Gastrocnemius medialis (tissue), 4 donors: ENCODE data around the gene GNAS-AS1. TPM values are rescaled to one million over a fixed set of nuclear protein-coding genes. Genes with fewer than 3 reads are reported as not detected.

Experiments
- ATAC-seq, 2 donors: fragments of 150-250 bp; one replicate each; pipeline ENCODE4 v1.9.1; 2016
- DNase-seq, 2 donors: peaks; one replicate each; pipeline ENCODE4 v3.0.0-alpha.2; 2019
- H3K27ac ChIP-seq, 4 donors: fragments of 200-600 bp; sonication (generic); 1 replicate in 1 of 4; 2 replicates in 3 of 4; pipeline ENCODE4 v1.5.1; 2016 to 2018; ENCODE audit warnings: mild to moderate bottlenecking in 2 of 4, moderate library complexity in 1 of 4
- H3K27me3 ChIP-seq, 3 donors: fragments of 200-600 bp; sonication (generic) in 2 of 3; 1 replicate in 1 of 3; 2 replicates in 2 of 3; pipeline versions ENCODE4 v1.5.1 to v1.6.0; 2016 to 2019; ENCODE audit warnings: mild to moderate bottlenecking in 1 of 3, moderate library complexity in 1 of 3
- H3K36me3 ChIP-seq, 2 donors: fragments of 200-600 bp; sonication (generic) in 1 of 2; one replicate each; pipeline ENCODE4 v1.5.1; 2017 to 2018
- H3K4me1 ChIP-seq, 2 donors: fragments of 200-600 bp; sonication (generic) in 1 of 2; one replicate each; pipeline ENCODE4 v1.5.1; 2016 to 2017; ENCODE audit warnings: mild to moderate bottlenecking in 2 of 2
- H3K4me3 ChIP-seq, 4 donors: fragments of 200-600 bp; sonication (generic) in 3 of 4; 1 replicate in 1 of 4; 2 replicates in 3 of 4; pipeline ENCODE4 v1.5.1; 2016 to 2019; ENCODE audit warnings: mild to moderate bottlenecking in 2 of 4
- H3K9me3 ChIP-seq, 3 donors: fragments of 200-600 bp; sonication (generic) in 2 of 3; 1 replicate in 1 of 3; 2 replicates in 2 of 3; pipeline ENCODE4 v1.5.1; 2016 to 2019
- POLR2A ChIP-seq, 2 donors: fragments of 450-650 bp; IDR thresholded peaks; one replicate each; pipeline ENCODE4 v1.6.1; 2017; ENCODE audit warnings: antibody characterized with exemption in 2 of 2, mild to moderate bottlenecking in 2 of 2, moderate library complexity in 2 of 2
- in situ Hi-C, 4 donors: fragments of 200-750 bp; cut with MboI; loops; one replicate each; pipeline versions ENCODE4 v1.15.0 to v1.8.0; 2017; ENCODE audit warnings: low sequenced_read_pairs in 4 of 4
- intact Hi-C: fragments of 100-400 bp; cut with DNase I; formaldehyde crosslinking; loops from one replicate; pipeline ENCODE4 v1.15.1; 2023; ENCODE audit warnings: low total_unique reads
- total RNA-seq, 4 donors: library from RNA; depleted of rRNA; stranded (reverse); fragments of >200 nt; gene quantifications; one replicate each; pipeline versions ENCODE4 v1.1.0 to v1.2.3, GENCODE V29; 2016
- TF ChIP-seq, protein P1 (sequence below), 5 experiments: fragments of 450-650 bp in 3 of 5; fragments of 200-600 bp in 2 of 5; sonication (generic) in 2 of 5; IDR thresholded peaks in 4 of 5; conservative IDR thresholded peaks in 1 of 5; 1 replicate in 4 of 5; 2 replicates in 1 of 5; pipeline ENCODE4 v1.5.1; 2016 to 2019; ENCODE audit warnings: antibody characterized with exemption in 5 of 5, mild to moderate bottlenecking in 3 of 5, moderate library complexity in 3 of 5

The GNAS-AS1 gene
- total RNA-seq, 4 donors from 2014 or later: not detected

GRCh38 chr20:58865843-58866242 lies 15.1 kb upstream of the GNAS-AS1 start:
- no peaks in the 10 kb centered on the region for H3K4me1 ChIP-seq
- H3K27ac ChIP-seq: no peak overlapping the region
- DNase-seq (no peak), ATAC-seq (no peak)
- TF ChIP-seq POLR2A (IDR thresholded peaks at IDR 0.05): no peak
- intact Hi-C loops (loop anchor here (5.0 kb wide), 1 partner anchor 631 kb away; no protein-coding TSS in a partner anchor), in situ Hi-C loops (loop anchor here in 3 of 4 donors (5.0 to 25.0 kb wide), 4 partner anchors 351 to 629 kb away; partner anchors contain the start of gene ANKRD60 (in 1 of the 3))
- no peaks in the 10 kb centered on the region for H3K9me3 ChIP-seq
- no peaks in the 10 kb centered on the region for H3K27me3 ChIP-seq
- H3K36me3 ChIP-seq: no peaks in the 10 kb centered on the region
- H3K4me3 ChIP-seq: no peak overlapping the region

DNA sequence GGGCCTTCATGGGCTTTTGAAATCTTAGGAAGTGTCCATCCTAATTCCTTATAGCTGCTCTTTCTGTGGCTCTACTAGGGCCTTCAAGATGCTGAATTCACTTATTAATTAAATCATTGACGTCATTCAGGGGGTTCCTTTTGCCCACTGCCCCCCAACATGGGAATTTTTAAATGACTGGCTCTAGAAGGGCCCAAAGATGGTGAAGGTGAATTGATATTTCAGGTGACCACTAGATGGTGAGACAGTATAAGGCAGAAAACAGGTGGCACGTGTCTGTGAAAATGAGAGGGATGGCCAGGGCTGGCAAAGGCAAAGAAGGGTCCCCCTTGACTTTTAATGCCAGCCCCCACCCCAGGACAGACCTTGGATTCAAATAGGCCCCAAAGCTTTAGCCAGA lies 13.6 kb upstream of the GNAS-AS1 start:
- TF ChIP-seq, protein P1, sequence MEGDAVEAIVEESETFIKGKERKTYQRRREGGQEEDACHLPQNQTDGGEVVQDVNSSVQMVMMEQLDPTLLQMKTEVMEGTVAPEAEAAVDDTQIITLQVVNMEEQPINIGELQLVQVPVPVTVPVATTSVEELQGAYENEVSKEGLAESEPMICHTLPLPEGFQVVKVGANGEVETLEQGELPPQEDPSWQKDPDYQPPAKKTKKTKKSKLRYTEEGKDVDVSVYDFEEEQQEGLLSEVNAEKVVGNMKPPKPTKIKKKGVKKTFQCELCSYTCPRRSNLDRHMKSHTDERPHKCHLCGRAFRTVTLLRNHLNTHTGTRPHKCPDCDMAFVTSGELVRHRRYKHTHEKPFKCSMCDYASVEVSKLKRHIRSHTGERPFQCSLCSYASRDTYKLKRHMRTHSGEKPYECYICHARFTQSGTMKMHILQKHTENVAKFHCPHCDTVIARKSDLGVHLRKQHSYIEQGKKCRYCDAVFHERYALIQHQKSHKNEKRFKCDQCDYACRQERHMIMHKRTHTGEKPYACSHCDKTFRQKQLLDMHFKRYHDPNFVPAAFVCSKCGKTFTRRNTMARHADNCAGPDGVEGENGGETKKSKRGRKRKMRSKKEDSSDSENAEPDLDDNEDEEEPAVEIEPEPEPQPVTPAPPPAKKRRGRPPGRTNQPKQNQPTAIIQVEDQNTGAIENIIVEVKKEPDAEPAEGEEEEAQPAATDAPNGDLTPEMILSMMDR (IDR thresholded peaks at IDR 0.05 in 4 of 5, conservative IDR thresholded peaks at IDR 0.05 in 1 of 5): peak in 2 of 5 experiments; percentile 19 to 24
- no peak for TF ChIP-seq POLR2A (IDR thresholded peaks at IDR 0.05)
- H3K9me3 ChIP-seq: no peaks in the 10 kb centered on the region
- H3K27ac ChIP-seq: no peak overlapping the region
- intact Hi-C loops: no loop called here
- no peak overlapping the region for H3K4me3 ChIP-seq
- DNase-seq: no peak
- H3K36me3 ChIP-seq: no peaks in the 10 kb centered on the region
- ATAC-seq: no peak
- peaks cover 0 to 3% (median 0%) of the 10 kb centered on the region in 3 donors for H3K27me3 ChIP-seq
- H3K4me1 ChIP-seq: no peaks in the 10 kb centered on the region
- in situ Hi-C loops: loop anchor here in 3 of 4 donors (25.0 kb wide), 3 partner anchors 548 to 627 kb away; partner anchors contain the start of gene ANKRD60 (in 1 of the 3)

GRCh38 chr20:58863044-58863790 lies 12.5 kb upstream of the GNAS-AS1 start:
- intact Hi-C loops: no loop called here

GRCh38 chr20:58855506-58856389 lies 5.0 kb upstream of the GNAS-AS1 start:
- no peaks in the 10 kb centered on the region for H3K36me3 ChIP-seq
- no peak for DNase-seq
- TF ChIP-seq, protein P1 (IDR thresholded peaks at IDR 0.05 in 4 of 5, conservative IDR thresholded peaks at IDR 0.05 in 1 of 5): no peak
- no peak for ATAC-seq
- peak overlapping the region in 3 of 4 donors; percentile 25 to 52 (median 42) for H3K4me3 ChIP-seq
- peaks cover 32 to 38% (median 35%) of the 10 kb centered on the region in 3 donors for H3K27me3 ChIP-seq
- H3K27ac ChIP-seq: no peak overlapping the region
- H3K9me3 ChIP-seq: no peaks in the 10 kb centered on the region
- intact Hi-C loops: loop anchor here (10.0 kb wide), 1 partner anchor 201 kb away; the partner anchor contains the start of gene STX16
- H3K4me1 ChIP-seq: no peaks in the 10 kb centered on the region
- in situ Hi-C loops: loop anchor here in 3 of 4 donors (25.0 kb wide), 3 partner anchors 557 to 618 kb away; partner anchors contain the start of gene ANKRD60 (in 1 of the 3)

More at GRCh38 chr20:58863044-58863790, 12.5 kb upstream of the GNAS-AS1 start:
- DNase-seq (no peak), ATAC-seq (no peak)
- in situ Hi-C loops: loop anchor here in 3 of 4 donors (25.0 kb wide), 3 partner anchors 549 to 626 kb away; partner anchors contain the start of gene ANKRD60 (in 1 of the 3)
- Histone ChIP-seq H3K36me3 (no peaks in the 10 kb centered on the region), H3K4me3 (no peak overlapping the region), H3K9me3 (no peaks in the 10 kb centered on the region), H3K27me3 (peaks cover 0 to 3% (median 0%) of the 10 kb centered on the region in 3 donors), H3K27ac (no peak overlapping the region), H3K4me1 (no peaks in the 10 kb centered on the region)
- TF ChIP-seq POLR2A (IDR thresholded peaks at IDR 0.05): no peak
- TF ChIP-seq, protein P1 (IDR thresholded peaks at IDR 0.05 in 4 of 5, conservative IDR thresholded peaks at IDR 0.05 in 1 of 5): no peak
